H9 (cell line): Measurements from ENCODE around the gene MAS1. TPM values are rescaled to one million over a fixed set of nuclear protein-coding genes. Genes with fewer than 3 reads are reported as not detected.

Experiments used
- DNase-seq: peaks from one replicate; pipeline ENCODE4 v3.0.0-alpha.2; 2017
- H2AFZ ChIP-seq: one replicate; pipeline ENCODE4 v1.6.1; 2013; ENCODE audit warnings: mild to moderate bottlenecking, low read length, control low read depth, moderate library complexity
- H2AK5ac ChIP-seq: 2 replicates; pipeline ENCODE4 v1.6.1; 2013; ENCODE audit warnings: low read length, control low read depth, mixed read lengths; ENCODE audit not compliant: insufficient read length
- H2BK120ac ChIP-seq: one replicate; pipeline ENCODE4 v1.6.1; 2013; ENCODE audit warnings: low read depth, mild to moderate bottlenecking, low read length, control low read depth, inconsistent platforms; ENCODE audit not compliant: poor library complexity, severe bottlenecking
- H2BK12ac ChIP-seq: 2 replicates; pipeline ENCODE4 v1.6.1; 2013; ENCODE audit warnings: low read length, control low read depth, mixed read lengths, low read depth; ENCODE audit not compliant: insufficient read length
- H2BK15ac ChIP-seq: 2 replicates; pipeline ENCODE4 v1.6.1; 2013; ENCODE audit warnings: low read depth, low read length, control low read depth
- H2BK20ac ChIP-seq: one replicate; pipeline ENCODE4 v1.6.1; 2013; ENCODE audit warnings: low read depth, mild to moderate bottlenecking, low read length, control low read depth, inconsistent platforms; ENCODE audit not compliant: poor library complexity, severe bottlenecking
- H2BK5ac ChIP-seq: 2 replicates; pipeline ENCODE4 v1.6.1; 2013; ENCODE audit warnings: low read length, control low read depth, mixed read lengths; ENCODE audit not compliant: insufficient read length
- H3K14ac ChIP-seq: 2 replicates; pipeline ENCODE4 v1.6.1; 2013; ENCODE audit warnings: low read length, control low read depth; ENCODE audit not compliant: insufficient read depth
- H3K18ac ChIP-seq: 2 replicates; pipeline ENCODE4 v1.6.1; 2013; ENCODE audit warnings: low read depth, mild to moderate bottlenecking, mixed read lengths, low read length, control low read depth; ENCODE audit not compliant: insufficient read length
- H3K23ac ChIP-seq: 2 replicates; pipeline ENCODE4 v1.6.1; 2013; ENCODE audit warnings: low read length, control low read depth, mixed read lengths, low read depth; ENCODE audit not compliant: insufficient read length
- H3K23me2 ChIP-seq: 2 replicates; pipeline ENCODE4 v1.6.1; 2013; ENCODE audit warnings: low read depth, mild to moderate bottlenecking, mixed read lengths, low read length, control low read depth; ENCODE audit not compliant: insufficient read length, poor library complexity, severe bottlenecking
- H3K27ac ChIP-seq: 2 replicates; pipeline ENCODE4 v1.5.1; 2013; ENCODE audit warnings: low read length, control low read depth, mixed read lengths, low read depth; ENCODE audit not compliant: insufficient read length
- H3K27me3 ChIP-seq: 2 replicates; pipeline ENCODE4 v1.6.1; 2013; ENCODE audit warnings: low read length, control low read depth, inconsistent platforms; ENCODE audit not compliant: insufficient read depth
- H3K4ac ChIP-seq: 2 replicates; pipeline ENCODE4 v1.6.1; 2013; ENCODE audit warnings: low read depth, mild to moderate bottlenecking, control low read depth, inconsistent platforms, low read length, moderate library complexity
- H3K4me1 ChIP-seq: 2 replicates; pipeline ENCODE4 v1.6.1; 2013; ENCODE audit warnings: low read length, control low read depth, inconsistent platforms; ENCODE audit not compliant: insufficient read depth
- H3K4me2 ChIP-seq: 2 replicates; pipeline ENCODE4 v1.6.1; 2013; ENCODE audit warnings: low read length, control low read depth, mixed read lengths; ENCODE audit not compliant: insufficient read length, insufficient read depth
- H3K56ac ChIP-seq: 2 replicates; pipeline ENCODE4 v1.6.1; 2013; ENCODE audit warnings: low read depth, mild to moderate bottlenecking, mixed read lengths, low read length, control low read depth; ENCODE audit not compliant: insufficient read length
- H3K79me1 ChIP-seq: 2 replicates; pipeline ENCODE4 v1.6.1; 2013; ENCODE audit warnings: low read depth, mild to moderate bottlenecking, moderate library complexity, low read length, control low read depth, inconsistent platforms; ENCODE audit not compliant: insufficient read depth, poor library complexity, severe bottlenecking
- H3K79me2 ChIP-seq: 2 replicates; pipeline ENCODE4 v1.6.1; 2013; ENCODE audit warnings: low read length, control low read depth, inconsistent platforms; ENCODE audit not compliant: insufficient read depth
- H3K9ac ChIP-seq: 2 replicates; pipeline ENCODE4 v1.6.1; 2013; ENCODE audit warnings: low read length, control low read depth, mixed read lengths; ENCODE audit not compliant: insufficient read length; ENCODE audit errors: extremely low read depth
- H3K9me3 ChIP-seq: one replicate; pipeline ENCODE4 v1.6.1; 2013; ENCODE audit warnings: low read depth, low read length, inconsistent platforms; ENCODE audit not compliant: control insufficient read depth
- H3T11ph ChIP-seq: one replicate; pipeline ENCODE4 v1.6.1; 2013; ENCODE audit warnings: mild to moderate bottlenecking, low read length, control low read depth, inconsistent platforms
- H4K20me1 ChIP-seq: one replicate; pipeline ENCODE4 v1.6.1; 2013; ENCODE audit not compliant: control insufficient read depth, insufficient read length, insufficient read depth
- H4K5ac ChIP-seq: 2 replicates; pipeline ENCODE4 v1.6.1; 2013; ENCODE audit warnings: low read depth, mild to moderate bottlenecking, mixed read lengths, low read length, control low read depth; ENCODE audit not compliant: insufficient read length
- H4K8ac ChIP-seq: replicated peaks from 2 replicates; pipeline ENCODE4 v1.6.1; 2013; ENCODE audit warnings: low read length, control low read depth, mixed read lengths, low read depth; ENCODE audit not compliant: insufficient read length
- H4K91ac ChIP-seq: 2 replicates; pipeline ENCODE4 v1.6.1; 2013; ENCODE audit warnings: low read depth, mild to moderate bottlenecking, moderate library complexity, mixed read lengths, low read length, control low read depth; ENCODE audit not compliant: insufficient read length
- H3K27ac Mint-ChIP-seq, 3 experiments: 2 replicates in 2 of 3; 3 replicates in 1 of 3; pipeline ENCODE4 v1.8.0; 2020 to 2021; ENCODE audit warnings: mixed read lengths in 3 of 3, mild to moderate bottlenecking in 1 of 3, moderate library complexity in 1 of 3
- H3K27me3 Mint-ChIP-seq: 2 replicates; pipeline ENCODE4 v1.8.0; 2021; ENCODE audit warnings: low read depth, mild to moderate bottlenecking, moderate library complexity, mixed read lengths
- H3K36me3 Mint-ChIP-seq, 3 experiments: 2 replicates in 2 of 3; 3 replicates in 1 of 3; pipeline ENCODE4 v1.8.0; 2020 to 2021; ENCODE audit warnings: low read depth in 3 of 3, mixed read lengths in 3 of 3; ENCODE audit not compliant: insufficient read depth in 1 of 3
- H3K4me1 Mint-ChIP-seq, 2 experiments: 2 replicates each; pipeline ENCODE4 v1.8.0; 2020; ENCODE audit warnings: mixed read lengths in 2 of 2
- H3K4me3 Mint-ChIP-seq, 2 experiments: 2 replicates in 1 of 2; 3 replicates in 1 of 2; pipeline ENCODE4 v1.8.0; 2020 to 2021; ENCODE audit warnings: mild to moderate bottlenecking in 2 of 2, mixed read lengths in 2 of 2, moderate library complexity in 1 of 2
- H3K9me3 Mint-ChIP-seq, 2 experiments: 2 replicates in 1 of 2; 3 replicates in 1 of 2; pipeline ENCODE4 v1.8.0; 2020; ENCODE audit warnings: mild to moderate bottlenecking in 2 of 2, mixed read lengths in 2 of 2, moderate library complexity in 1 of 2
- WGBS: extraction: QIAGEN DNeasy Blood & Tissue Kit; methylation state at CpG from one replicate; pipeline ENCODE4 v1.1.7; 2013; ENCODE audit warnings: missing lambda C conversion rate, low lambda C conversion rate, mixed read lengths; ENCODE audit not compliant: insufficient read length; ENCODE audit errors: extremely low coverage; 5-methylcytosine and 5-hydroxymethylcytosine counted together
- total RNA-seq: library from RNA; stranded (reverse); gene quantifications from 2 replicates; pipeline ENCODE4 v1.2.1, GENCODE V29; 2021
- TF ChIP-seq, protein P1 (sequence below): fragments of 200-600 bp; sonication (generic); conservative IDR thresholded peaks from 3 replicates; pipeline ENCODE4 v1.8.0; 2021; ENCODE audit warnings: antibody characterized with exemption, mild to moderate bottlenecking

MAS1 gene
- total RNA-seq, 1 experiment from 2014 or later = 0.02 TPM

GRCh38 chr6:159910342-159910741, 19.6 kb downstream of the MAS1 start:
- Histone ChIP-seq H2AFZ (no peak overlapping the region), H3K56ac (no peak overlapping the region), H4K20me1 (peaks cover 2% of the 10 kb centered on the region), H4K91ac (no peak overlapping the region), H3K23ac (no peak overlapping the region), H3K23me2 (no peaks in the 10 kb centered on the region), H3K27me3 (no peaks in the 10 kb centered on the region), H2BK5ac (no peak overlapping the region), H4K5ac (no peak overlapping the region), H3K79me2 (no peaks in the 10 kb centered on the region), H3K4me2 (no peak overlapping the region), H3K4me1 (no peaks in the 10 kb centered on the region), H3K14ac (no peak overlapping the region), H2AK5ac (no peak overlapping the region), H2BK12ac (no peak overlapping the region), H3T11ph (no peak overlapping the region), H3K9ac (no peak overlapping the region), H3K18ac (no peak overlapping the region), H2BK15ac (no peak overlapping the region), H3K27ac (no peak overlapping the region), H2BK120ac (no peak overlapping the region), H3K9me3 (no peaks in the 10 kb centered on the region), H4K8ac (no peak overlapping the region), H2BK20ac (no peak overlapping the region), H3K4ac (no peak overlapping the region), H3K79me1 (no peaks in the 10 kb centered on the region)
- no CpG with 5 or more reads among the region's 5 CpGs for WGBS
- Mint-ChIP-seq H3K27ac (no peak overlapping the region), H3K27me3 (peaks cover 12% of the 10 kb centered on the region), H3K9me3 (no peaks in the 10 kb centered on the region), H3K4me1 (peaks cover 5 to 15% of the 10 kb centered on the region in 2 experiments; a peak in 1 of 4 replicates), H3K36me3 (no peaks in the 10 kb centered on the region; a peak in 1 of 7 replicates), H3K4me3 (no peak overlapping the region)
- DNase-seq = no peak
- TF ChIP-seq, protein P1, sequence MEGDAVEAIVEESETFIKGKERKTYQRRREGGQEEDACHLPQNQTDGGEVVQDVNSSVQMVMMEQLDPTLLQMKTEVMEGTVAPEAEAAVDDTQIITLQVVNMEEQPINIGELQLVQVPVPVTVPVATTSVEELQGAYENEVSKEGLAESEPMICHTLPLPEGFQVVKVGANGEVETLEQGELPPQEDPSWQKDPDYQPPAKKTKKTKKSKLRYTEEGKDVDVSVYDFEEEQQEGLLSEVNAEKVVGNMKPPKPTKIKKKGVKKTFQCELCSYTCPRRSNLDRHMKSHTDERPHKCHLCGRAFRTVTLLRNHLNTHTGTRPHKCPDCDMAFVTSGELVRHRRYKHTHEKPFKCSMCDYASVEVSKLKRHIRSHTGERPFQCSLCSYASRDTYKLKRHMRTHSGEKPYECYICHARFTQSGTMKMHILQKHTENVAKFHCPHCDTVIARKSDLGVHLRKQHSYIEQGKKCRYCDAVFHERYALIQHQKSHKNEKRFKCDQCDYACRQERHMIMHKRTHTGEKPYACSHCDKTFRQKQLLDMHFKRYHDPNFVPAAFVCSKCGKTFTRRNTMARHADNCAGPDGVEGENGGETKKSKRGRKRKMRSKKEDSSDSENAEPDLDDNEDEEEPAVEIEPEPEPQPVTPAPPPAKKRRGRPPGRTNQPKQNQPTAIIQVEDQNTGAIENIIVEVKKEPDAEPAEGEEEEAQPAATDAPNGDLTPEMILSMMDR = no peak
